HG03108 (cell line): ENCODE measurements around the gene ASGR2.
"Not testable (repeated sequence)": the region's sequence is repeated elsewhere in the genome, so short reads cannot be mapped to it uniquely, and the experiment has no call there.

Experiments
- ATAC-seq: cut with Tn5 transposase; IDR thresholded peaks from one replicate; pipeline ENCODE4 v1.9.1; 2021; ENCODE audit warnings: moderate library complexity; ENCODE audit not compliant: unreplicated experiment

ASGR2 gene

GRCh38 chr17:7126386-7126785, 11.8 kb upstream of the ASGR2 start:
- ATAC-seq = not testable (repeated sequence)

- no peak for ATAC-seq
Measured at GRCh38 chr17:7124923-7125322, 10.3 kb upstream of the ASGR2 start.

DNA sequence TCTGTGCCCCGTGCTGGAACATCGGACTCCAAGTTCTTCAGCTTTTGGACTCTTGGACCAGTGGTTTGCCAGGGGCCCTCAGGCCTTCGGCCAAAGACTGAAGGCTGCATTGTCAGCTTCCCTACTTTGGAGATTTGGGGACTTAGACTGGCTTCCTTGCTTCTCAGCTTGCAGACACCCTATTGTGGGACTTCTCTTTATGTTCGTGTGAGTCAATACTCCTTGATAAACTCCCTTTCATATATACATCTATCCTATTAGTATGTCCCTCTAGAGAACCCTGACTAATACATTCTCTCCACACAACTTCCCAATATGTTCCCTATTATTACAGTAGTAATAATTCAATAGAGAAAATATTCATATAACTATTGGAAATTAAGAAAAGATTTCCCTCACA, 9.2 kb upstream of the ASGR2 start:
- no peak for ATAC-seq

DNA sequence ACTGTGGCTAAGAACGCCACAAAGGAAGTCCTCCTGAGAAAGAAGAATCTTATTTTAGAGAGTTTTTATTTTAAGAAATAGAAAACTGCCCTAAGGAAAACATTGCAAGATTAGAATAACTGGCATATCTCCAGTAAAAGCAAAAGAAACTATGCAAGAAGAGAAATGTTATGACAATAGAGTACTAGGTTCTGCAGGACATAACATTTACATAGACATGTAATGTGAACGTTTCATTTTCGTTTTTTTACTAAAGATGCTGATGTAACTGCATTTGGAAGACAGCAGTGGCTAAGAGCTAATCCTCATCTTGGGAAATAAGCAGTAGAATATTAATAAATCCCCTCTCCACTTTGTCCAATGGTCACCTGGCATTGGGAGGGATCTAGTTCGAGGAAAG, 7.8 kb upstream of the ASGR2 start:
- no peak for ATAC-seq

- ATAC-seq = not testable (repeated sequence)
Measured at GRCh38 chr17:7120635-7121034, 6.0 kb upstream of the ASGR2 start.

- no peak for ATAC-seq
Measured at GRCh38 chr17:7120123-7120522, 5.5 kb upstream of the ASGR2 start.

DNA sequence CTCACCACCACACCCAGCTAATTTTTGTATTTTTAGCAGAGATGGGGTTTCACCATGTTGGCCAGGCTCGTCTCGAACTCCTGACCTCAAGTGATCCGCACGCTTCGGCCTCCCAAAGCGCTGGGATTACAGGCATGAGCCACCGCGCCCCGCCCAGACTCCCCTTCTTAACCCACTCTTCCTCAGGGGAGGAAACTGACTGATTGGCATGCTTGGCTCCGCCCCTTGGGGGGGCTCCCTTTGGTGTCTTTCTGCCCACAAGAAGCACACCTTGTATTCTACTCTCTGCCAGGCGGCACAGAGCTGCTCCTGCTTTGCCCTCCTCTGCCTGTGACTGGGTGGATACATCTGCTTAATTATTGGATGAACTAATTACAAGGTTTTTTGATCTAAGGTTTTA, 4.7 kb upstream of the ASGR2 start:
- no peak for ATAC-seq

GRCh38 chr17:7114875-7115614, 423 bp upstream of the ASGR2 start:
- no peak for ATAC-seq

- ATAC-seq = no peak
Measured at GRCh38 chr17:7113273-7114071, 1.1 kb downstream of the ASGR2 start.

GRCh38 chr17:7112510-7113108, 2.0 kb downstream of the ASGR2 start:
- no peak for ATAC-seq

DNA sequence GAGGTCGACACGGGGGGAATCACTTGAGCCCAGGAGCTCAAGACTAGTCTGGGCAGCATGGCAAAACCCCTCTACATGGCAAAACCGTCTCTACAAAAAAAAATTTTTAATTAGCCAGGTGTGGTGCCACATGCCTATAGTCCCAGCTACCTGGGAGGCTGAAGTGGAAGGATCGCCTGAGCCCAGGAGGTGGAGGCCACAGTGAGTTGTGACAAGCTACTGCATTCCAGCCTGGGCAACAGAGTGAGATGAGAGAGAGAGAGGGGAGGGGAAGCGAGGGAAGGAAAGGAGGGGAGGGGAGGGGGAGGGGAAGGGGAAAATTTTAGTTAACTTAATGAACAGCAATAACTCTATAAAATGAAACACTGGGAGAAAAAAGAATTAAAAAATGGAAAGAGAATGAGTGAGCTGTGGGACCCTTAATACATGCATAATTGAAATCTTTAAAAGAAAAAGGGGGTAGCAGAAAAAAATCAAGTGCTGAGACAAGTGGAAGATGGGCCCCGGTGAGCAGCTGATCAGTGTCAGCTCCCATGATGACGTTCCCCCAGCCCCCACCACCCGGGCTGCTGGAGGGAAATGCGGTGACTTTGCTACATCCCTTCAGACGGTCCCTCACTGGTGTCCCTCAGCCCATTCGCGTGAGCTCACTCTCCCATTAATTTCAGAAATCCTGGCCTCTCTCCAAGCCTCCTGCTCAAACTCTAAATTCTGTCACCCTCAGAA, 2.7 kb downstream of the ASGR2 start:
- ATAC-seq = no peak

GRCh38 chr17:7110617-7111306, 3.9 kb downstream of the ASGR2 start:
- no peak for ATAC-seq

GRCh38 chr17:7109461-7110322, 4.9 kb downstream of the ASGR2 start:
- no peak for ATAC-seq

DNA sequence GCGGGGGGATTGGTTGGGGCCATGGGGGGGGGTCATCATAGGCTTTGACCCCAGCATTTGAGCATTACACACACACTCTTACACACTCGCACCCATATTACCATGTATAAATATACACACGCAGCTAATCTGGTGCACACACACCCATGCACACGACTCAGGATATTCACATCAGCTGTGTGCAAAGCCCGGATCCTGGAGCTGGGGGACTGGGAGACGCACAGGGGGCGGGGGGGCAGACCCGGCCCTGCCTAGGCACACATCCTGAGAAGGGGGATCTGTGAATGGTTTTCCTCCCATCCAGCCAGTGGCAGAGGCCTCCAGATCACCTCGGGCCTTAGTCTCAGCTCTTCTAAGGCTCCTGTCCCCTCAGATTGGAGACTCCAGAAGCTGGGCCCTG, 5.6 kb downstream of the ASGR2 start:
- ATAC-seq = no peak

DNA sequence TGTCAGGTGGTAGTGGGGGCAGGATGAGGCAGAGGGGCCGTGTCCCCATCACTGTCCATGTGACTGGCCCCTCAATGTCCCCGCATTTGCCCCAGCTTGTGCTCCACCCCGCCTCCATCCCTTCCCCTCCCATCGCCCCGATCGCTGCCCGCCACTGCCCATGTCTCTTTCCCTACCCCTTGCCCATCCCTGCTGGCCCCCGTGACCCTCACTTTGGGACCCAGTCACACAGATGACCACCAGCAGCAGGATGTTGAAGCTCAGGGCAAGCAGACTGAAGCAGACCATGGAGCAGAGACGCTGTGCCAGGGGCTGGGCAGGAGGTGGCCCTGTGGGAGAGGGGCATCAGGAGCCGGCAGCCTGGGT, 6.1 kb downstream of the ASGR2 start:
- no peak for ATAC-seq

GRCh38 chr17:7107795-7108559, 6.6 kb downstream of the ASGR2 start:
- no peak for ATAC-seq

- ATAC-seq = no peak
Measured at GRCh38 chr17:7107012-7107754, 7.4 kb downstream of the ASGR2 start.

- no peak for ATAC-seq
Measured at GRCh38 chr17:7102421-7102820, 12.2 kb downstream of the ASGR2 start.
